WERI-Rb-1 (cell line): ENCODE data around the gene KRT6B.

Source experiments
- DNase-seq: peaks from one replicate; pipeline ENCODE4 v3.0.0-alpha.2; 2020
- H3K27ac ChIP-seq: fragments of 250-450 bp; sonication (Bioruptor Pico); 2 replicates; pipeline ENCODE4 v1.5.1; 2020; ENCODE audit warnings: mild to moderate bottlenecking, moderate library complexity
- H3K27me3 ChIP-seq: fragments of 250-450 bp; sonication (Bioruptor Pico); 2 replicates; pipeline ENCODE4 v1.5.1; 2021; ENCODE audit warnings: mild to moderate bottlenecking, low read depth, moderate library complexity; ENCODE audit not compliant: insufficient read depth, severe bottlenecking
- H3K36me3 ChIP-seq: fragments of 250-450 bp; sonication (Bioruptor Pico); 2 replicates; pipeline ENCODE4 v1.5.1; 2020; ENCODE audit warnings: mild to moderate bottlenecking, moderate library complexity
- H3K4me3 ChIP-seq: 2 replicates; pipeline ENCODE4 v1.5.1; 2011; ENCODE audit warnings: low read depth, mild to moderate bottlenecking, control low read depth, low read length
- H3K9me3 ChIP-seq: fragments of 250-450 bp; sonication (Bioruptor Pico); 2 replicates; pipeline ENCODE4 v1.5.1; 2021; ENCODE audit warnings: mild to moderate bottlenecking, moderate library complexity; ENCODE audit not compliant: severe bottlenecking
- CTCF ChIP-seq: IDR thresholded peaks from 2 replicates; pipeline ENCODE4 v1.5.1; 2011; ENCODE audit warnings: low read depth, mild to moderate bottlenecking, control low read depth, inconsistent platforms, low read length

The KRT6B gene

GRCh38 chr12:52398176-52398575 is 53.8 kb downstream of the KRT6B start:
- peaks cover 97% of the 10 kb centered on the region for H3K27me3 ChIP-seq
- no peak overlapping the region for H3K27ac ChIP-seq
- no peak for TF ChIP-seq CTCF
- DNase-seq, result no peak
- no peaks in the 10 kb centered on the region for H3K36me3 ChIP-seq
- H3K9me3 ChIP-seq, result no peaks in the 10 kb centered on the region
- no peak overlapping the region for H3K4me3 ChIP-seq

GRCh38 chr12:52396656-52397055 is 55.3 kb downstream of the KRT6B start:
- Histone ChIP-seq H3K36me3 (no peaks in the 10 kb centered on the region), H3K4me3 (no peak overlapping the region), H3K9me3 (no peaks in the 10 kb centered on the region), H3K27me3 (peaks cover 96% of the 10 kb centered on the region), H3K27ac (no peak overlapping the region)
- no peak for TF ChIP-seq CTCF
- DNase-seq, result no peak
